ENCODE data around the gene NELFB. TPM values are rescaled to one million over a fixed set of nuclear protein-coding genes. Genes with fewer than 3 reads are reported as not detected.

NELFB gene
- total and polyA plus RNA-seq, 2 of the 4 experiments (the other 2 are of a cell fraction): 36.9 to 66.0 TPM

- Histone ChIP-seq H2AK9ac (replicated peaks; ENCODE audit: low read depth, low read length, poor library complexity) (peak within 1 kb of the TSS; percentile 72), H4K91ac (ENCODE audit: insufficient read depth, low read depth, low read length) (no peak within 1 kb of the TSS), H3K27me3 (ENCODE audit: control insufficient read depth, insufficient read depth, low read length) (no peaks in the 10 kb centered on the region), H2BK20ac (ENCODE audit: low read depth, low read length) (no peak within 1 kb of the TSS), H3K9ac (ENCODE audit: low read depth, low read length) (no peak within 1 kb of the TSS), H3K56ac (ENCODE audit: extremely low read depth, insufficient read depth, low read length) (no peak within 1 kb of the TSS), H3K14ac (replicated peaks; ENCODE audit: low read depth, low read length) (no peak within 1 kb of the TSS), H2AFZ (replicated peaks; ENCODE audit: low read length, poor library complexity) (peak within 1 kb of the TSS; percentile 56), H3K4me1 (ENCODE audit: control insufficient read depth, insufficient read depth, low read length) (peaks cover 8% of the 10 kb centered on the region), H3K36me3 (ENCODE audit: control insufficient read depth, insufficient read depth, low read length) (no peaks in the 10 kb centered on the region; the same call in 1 of the 2 replicates), H2BK15ac (ENCODE audit: low read depth, low read length) (no peak within 1 kb of the TSS), H2AK5ac (ENCODE audit: low read depth, low read length) (no peak within 1 kb of the TSS), H2BK120ac (ENCODE audit: low read depth, low read length) (no peak within 1 kb of the TSS), H3K4me3 (ENCODE audit: insufficient read depth, low read depth, low read length) (no peak within 1 kb of the TSS), H3K4ac (ENCODE audit: low read depth, low read length) (no peak within 1 kb of the TSS), H3K9me3 (ENCODE audit: control insufficient read depth, insufficient read depth, low read length) (no peaks in the 10 kb centered on the region), H4K20me1 (ENCODE audit: insufficient read depth, low read length) (peaks cover 5% of the 10 kb centered on the region), H3K27ac (ENCODE audit: insufficient read depth, low read length) (no peak within 1 kb of the TSS), H4K8ac (ENCODE audit: low read depth in 2 of 2, low read length in 2 of 2) (no peak within 1 kb of the TSS), H4K5ac (ENCODE audit: low read depth, low read length) (no peak within 1 kb of the TSS), H3K4me2 (ENCODE audit: low read depth, low read length) (no peak within 1 kb of the TSS), H3K79me1 (ENCODE audit: low read depth in 1 of 2, low read length in 2 of 2) (peaks cover 4 to 14% of the 10 kb centered on the region in 2 experiments; a peak in 3 of 4 replicates), H3K23ac (ENCODE audit: low read depth, low read length) (no peak within 1 kb of the TSS), H3K18ac (ENCODE audit: low read depth, low read length) (no peak within 1 kb of the TSS), H2BK5ac (ENCODE audit: low read depth, low read length, poor library complexity, severe bottlenecking) (no peak within 1 kb of the TSS), H3K9me1 (ENCODE audit: insufficient read depth, low read length) (no peaks in the 10 kb centered on the region)
- WGBS, 2 experiments (ENCODE audit: extremely low coverage in 2 of 2, insufficient read length in 1 of 2): 23% methylated on average over 2 of the region's 4 CpGs; no CpG with 5 or more reads in 1 of the 2 experiments
- ATAC-seq (ENCODE audit: low read depth): no peak
- ChIA-PET CTCF (no interaction called here), POLR2A (ENCODE audit: unreplicated experiment) (no interaction called here)
- TF ChIP-seq RAD21 (IDR thresholded peaks at IDR 0.05; ENCODE audit: low read length) (no peak), SMC3 (IDR thresholded peaks at IDR 0.05; ENCODE audit: low read depth, low read length) (no peak), MAFK (IDR thresholded peaks at IDR 0.05; ENCODE audit: low read depth, low read length) (no peak), RFX5 (IDR thresholded peaks at IDR 0.05; ENCODE audit: low read depth, low read length) (no peak), RCOR1 (IDR thresholded peaks at IDR 0.05; ENCODE audit: insufficient replicate concordance, low read length) (no peak), CEBPB (IDR thresholded peaks at IDR 0.05; ENCODE audit: low read depth, low read length) (no peak), POLR2A (IDR thresholded peaks at IDR 0.05; ENCODE audit: low read depth, low read length) (no peak), BHLHE40 (IDR thresholded peaks at IDR 0.05; ENCODE audit: low read depth, low read length) (no peak), NFE2L2 (IDR thresholded peaks at IDR 0.05; ENCODE audit: low read depth, low read length) (no peak), CTCF (conservative IDR thresholded peaks at IDR 0.05; ENCODE audit: low read depth, low read length) (no peak), CHD1 (IDR thresholded peaks at IDR 0.05; ENCODE audit: low read depth, low read length) (no peak), FOS (IDR thresholded peaks at IDR 0.05; ENCODE audit: low read depth, low read length) (no peak), ELK1 (IDR thresholded peaks at IDR 0.05; ENCODE audit: borderline replicate concordance, low read depth, low read length) (no peak), MXI1 (IDR thresholded peaks at IDR 0.05; ENCODE audit: borderline replicate concordance, low read depth, low read length) (no peak), MAZ (IDR thresholded peaks at IDR 0.05; ENCODE audit: borderline replicate concordance, low read depth, low read length) (no peak), USF2 (IDR thresholded peaks at IDR 0.05; ENCODE audit: low read depth, low read length) (no peak)
- intact Hi-C loops (cut with micrococcal nuclease): no loop called here
- DNase-seq: no peak
- in situ Hi-C loops (cut with MboI; ENCODE audit: low sequenced_read_pairs): no loop called here
- dilution Hi-C loops (cut with HindIII; ENCODE audit: low sequenced_read_pairs, unreplicated experiment): no loop called here
- BruUV-seq (replicated peaks): no TSS peak
These were observed 4.0 kb upstream of the NELFB start, which contains the start of gene STPG3 for GRCh38 chr9:137251194-137251461. Gene STPG3, plus strand, starts transcription at chr9:137251286. Its CDS starts 1 bp downstream, at chr9:137251287.

Measured in IMR-90 (cell line).